VCaP (cell line): ENCODE data around the gene SCN7A.

Experiments
- H3K27ac ChIP-seq: fragments of 450-650 bp; 2 replicates; pipeline ENCODE4 v1.5.1; 2017
- TF ChIP-seq, protein P1 (sequence below): fragments of 450-650 bp; conservative IDR thresholded peaks from 2 replicates; pipeline ENCODE4 v1.5.1; 2017; ENCODE audit warnings: mild to moderate bottlenecking, moderate library complexity

The SCN7A gene

DNA sequence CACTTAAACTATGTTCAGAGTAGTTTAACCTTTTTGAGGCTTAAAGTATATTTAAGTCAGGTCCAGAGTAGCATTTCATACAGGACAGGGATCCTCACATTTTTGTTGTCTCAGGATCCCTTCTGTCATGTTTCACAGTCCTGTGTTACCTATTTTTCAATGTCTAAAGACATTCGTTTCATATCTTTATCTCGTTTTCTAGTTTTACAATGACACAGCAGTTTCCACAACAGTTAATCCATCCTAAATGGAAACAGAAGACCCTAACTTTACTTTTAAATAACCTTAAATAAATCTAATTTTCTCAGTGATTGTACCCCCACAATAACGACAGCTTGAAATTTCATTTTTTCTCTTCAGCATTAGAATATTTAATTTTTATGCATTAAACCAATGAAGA, 101.0 kb downstream of the SCN7A start:
- H3K27ac ChIP-seq: no peak overlapping the region
- TF ChIP-seq, protein P1, sequence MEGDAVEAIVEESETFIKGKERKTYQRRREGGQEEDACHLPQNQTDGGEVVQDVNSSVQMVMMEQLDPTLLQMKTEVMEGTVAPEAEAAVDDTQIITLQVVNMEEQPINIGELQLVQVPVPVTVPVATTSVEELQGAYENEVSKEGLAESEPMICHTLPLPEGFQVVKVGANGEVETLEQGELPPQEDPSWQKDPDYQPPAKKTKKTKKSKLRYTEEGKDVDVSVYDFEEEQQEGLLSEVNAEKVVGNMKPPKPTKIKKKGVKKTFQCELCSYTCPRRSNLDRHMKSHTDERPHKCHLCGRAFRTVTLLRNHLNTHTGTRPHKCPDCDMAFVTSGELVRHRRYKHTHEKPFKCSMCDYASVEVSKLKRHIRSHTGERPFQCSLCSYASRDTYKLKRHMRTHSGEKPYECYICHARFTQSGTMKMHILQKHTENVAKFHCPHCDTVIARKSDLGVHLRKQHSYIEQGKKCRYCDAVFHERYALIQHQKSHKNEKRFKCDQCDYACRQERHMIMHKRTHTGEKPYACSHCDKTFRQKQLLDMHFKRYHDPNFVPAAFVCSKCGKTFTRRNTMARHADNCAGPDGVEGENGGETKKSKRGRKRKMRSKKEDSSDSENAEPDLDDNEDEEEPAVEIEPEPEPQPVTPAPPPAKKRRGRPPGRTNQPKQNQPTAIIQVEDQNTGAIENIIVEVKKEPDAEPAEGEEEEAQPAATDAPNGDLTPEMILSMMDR: no peak

DNA sequence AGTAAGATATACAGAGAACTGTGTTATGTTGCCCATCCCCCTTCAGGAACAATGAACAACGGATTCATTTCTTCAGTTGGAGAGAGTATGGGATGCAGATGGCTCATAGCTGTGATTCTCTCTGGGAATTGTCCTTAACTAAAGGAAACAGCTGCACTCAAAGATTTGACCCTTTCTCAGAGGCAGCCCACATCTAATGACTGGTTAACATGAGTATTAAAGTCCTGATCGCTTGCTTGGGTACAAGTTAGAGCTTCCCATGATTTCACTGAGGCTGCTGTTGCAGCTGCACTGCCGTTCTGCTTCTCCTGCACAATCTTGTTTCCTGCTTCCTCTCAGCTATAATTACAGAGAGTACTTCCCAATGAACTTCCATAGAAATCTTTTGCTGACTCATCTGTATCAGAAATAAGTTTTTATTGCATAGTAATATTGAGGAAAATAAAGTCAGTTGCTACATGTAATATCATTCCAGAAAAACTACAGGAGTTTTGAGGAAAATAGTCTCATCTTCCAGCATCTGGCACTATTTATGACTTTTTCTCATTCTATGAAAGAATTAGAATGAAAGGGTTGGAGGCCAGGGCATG, 105.5 kb downstream of the SCN7A start:
- no peak overlapping the region for H3K27ac ChIP-seq
- TF ChIP-seq, protein P1: no peak

DNA sequence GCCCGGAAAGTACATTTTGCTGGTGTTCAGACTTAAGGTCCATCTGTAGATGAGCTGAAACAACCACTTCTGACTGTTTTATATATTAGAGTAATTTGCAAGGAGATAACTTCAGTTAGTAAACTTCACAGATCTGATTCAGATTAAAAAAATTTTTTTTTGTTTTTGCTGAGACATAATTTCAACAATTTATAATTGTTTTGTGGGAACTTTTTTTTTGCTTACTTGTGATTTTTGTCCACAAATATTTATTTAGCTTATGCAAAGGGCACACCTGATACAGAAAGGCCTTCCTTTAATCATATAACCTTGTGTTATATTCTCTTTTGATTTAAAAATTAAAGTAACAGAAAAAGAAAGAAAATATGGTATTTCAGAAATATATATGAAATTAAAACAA, 108.7 kb downstream of the SCN7A start:
- TF ChIP-seq, protein P1: no peak
- H3K27ac ChIP-seq: no peak overlapping the region

DNA sequence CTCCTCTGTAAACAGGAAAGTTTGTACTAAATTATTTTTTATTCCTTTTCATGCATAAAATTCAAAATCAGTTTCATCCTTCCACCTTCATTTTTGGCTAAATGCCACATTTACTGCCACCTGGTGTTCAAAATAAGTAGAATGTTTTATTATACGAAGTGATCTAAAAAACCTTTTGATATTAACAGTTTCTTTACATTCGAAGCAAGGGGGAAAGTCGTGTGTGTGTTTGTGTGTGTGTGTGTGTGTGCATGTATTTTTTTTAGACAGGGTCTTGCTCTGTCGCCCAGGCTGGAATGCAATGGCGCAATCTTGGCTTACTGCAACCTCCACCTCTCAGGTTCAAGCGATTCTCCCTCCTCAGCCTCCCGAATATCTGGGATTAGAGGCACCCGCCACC, 109.3 kb downstream of the SCN7A start:
- TF ChIP-seq, protein P1: peak; percentile 70
- no peak overlapping the region for H3K27ac ChIP-seq

DNA sequence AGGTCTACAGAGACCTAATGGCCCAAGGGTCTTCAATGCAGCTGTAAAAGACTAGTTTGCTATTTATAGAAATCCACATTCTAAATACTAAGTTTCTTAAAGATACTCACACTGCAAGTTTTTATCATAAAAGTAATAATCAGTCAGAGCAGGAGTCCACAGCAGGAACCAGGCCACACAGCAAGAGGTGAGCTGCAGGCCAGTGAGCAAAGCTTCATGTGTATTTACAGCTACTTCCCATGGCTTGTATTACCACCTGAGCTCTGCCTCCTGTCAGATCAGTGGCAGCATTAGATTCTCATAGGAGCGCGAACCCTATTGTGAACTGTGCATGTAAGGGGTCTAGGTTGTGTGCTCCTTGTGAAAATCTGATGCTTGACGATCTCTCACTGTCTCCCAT, 111.6 kb downstream of the SCN7A start:
- TF ChIP-seq, protein P1: no peak
- H3K27ac ChIP-seq: no peak overlapping the region

DNA sequence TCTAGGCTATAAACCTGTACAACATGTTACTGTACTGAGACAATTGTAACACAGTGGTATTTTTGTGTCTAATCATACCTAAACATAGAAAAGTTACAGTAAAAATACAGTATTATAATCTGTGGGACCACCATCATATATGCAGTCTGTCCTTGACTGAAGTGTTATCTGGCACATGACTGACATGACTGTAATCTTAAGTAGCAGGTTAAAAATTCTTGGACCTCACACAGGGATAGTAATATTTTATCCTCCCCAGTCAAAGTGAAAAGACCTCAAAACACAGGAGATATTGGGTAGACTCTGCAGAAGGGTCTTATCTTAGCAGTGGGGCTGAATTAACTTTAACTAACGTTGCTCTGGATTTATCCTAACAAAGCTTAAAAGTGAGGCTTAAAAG, 113.4 kb downstream of the SCN7A start:
- TF ChIP-seq, protein P1: no peak
- H3K27ac ChIP-seq: no peak overlapping the region

DNA sequence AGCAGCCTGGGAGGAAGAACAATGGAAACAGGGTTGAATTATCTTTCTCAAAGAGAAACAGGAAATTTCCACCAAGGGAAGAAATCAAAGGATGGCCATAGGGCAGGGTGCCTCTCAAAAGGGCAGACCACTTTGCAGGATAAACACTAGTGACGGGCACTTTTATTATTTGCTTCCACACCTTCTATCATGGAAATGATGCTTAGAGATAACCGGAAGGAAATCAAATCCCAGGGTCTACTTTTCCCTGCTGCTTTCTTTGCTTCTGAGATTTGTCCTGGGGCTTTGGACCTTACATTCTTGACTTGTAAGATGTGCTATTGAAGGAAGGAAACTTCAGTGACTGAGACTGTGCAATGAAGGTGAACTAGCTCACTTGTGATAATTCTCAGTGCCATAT, 117.2 kb downstream of the SCN7A start:
- no peak overlapping the region for H3K27ac ChIP-seq
- TF ChIP-seq, protein P1: no peak
